Measurements from ENCODE around the gene TCEA3.

The TCEA3 gene

DNA sequence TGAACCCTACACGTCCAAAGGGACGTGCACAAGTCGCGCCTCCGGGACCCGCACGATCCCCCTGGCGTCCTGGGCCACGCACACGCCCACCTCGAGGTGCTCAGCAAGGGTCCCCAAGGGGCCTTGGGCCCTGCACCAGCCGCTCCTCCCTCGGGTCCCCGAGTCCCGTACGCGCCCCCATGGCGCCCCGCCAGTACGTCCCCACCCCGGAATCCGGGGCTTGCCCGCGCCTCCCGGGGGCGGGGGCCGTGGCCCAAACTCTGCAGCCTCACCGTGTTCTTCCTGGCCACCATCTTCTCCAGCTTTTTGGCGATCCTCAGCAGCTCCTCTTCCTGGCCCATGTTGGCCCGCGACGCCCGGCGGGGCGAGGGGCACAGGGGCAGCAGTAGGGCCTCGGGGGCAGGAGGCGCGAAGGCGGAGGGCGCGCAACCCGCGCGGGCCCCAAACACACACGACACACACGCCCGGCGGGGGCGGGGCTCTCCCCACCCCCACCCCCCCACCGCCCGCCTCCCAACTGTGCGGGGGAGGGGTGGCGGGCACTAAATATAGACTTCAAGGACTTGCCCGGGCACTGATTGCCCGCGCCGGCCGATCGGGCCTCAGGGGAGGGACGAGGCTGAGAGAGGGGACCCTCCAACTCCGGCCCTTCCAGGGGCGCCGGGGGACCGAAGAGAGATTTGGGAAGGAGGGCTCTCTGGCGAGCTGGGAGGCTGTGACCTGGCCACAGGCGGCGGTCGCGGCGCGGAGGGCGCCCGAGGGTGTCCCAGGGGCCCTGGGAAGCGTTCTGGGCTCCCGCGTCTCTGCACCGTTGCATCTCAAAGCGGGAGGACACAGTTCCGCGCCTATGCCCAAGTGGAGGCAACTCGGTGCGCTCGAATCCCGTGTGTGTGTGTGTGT, at the start of gene TCEA3:
TSS of gene TCEA3 (minus strand) at position 456 of the 900 bp plus-strand sequence. CDS start at position 341, 115 bp downstream.
- no peak for DNase-seq

DNA sequence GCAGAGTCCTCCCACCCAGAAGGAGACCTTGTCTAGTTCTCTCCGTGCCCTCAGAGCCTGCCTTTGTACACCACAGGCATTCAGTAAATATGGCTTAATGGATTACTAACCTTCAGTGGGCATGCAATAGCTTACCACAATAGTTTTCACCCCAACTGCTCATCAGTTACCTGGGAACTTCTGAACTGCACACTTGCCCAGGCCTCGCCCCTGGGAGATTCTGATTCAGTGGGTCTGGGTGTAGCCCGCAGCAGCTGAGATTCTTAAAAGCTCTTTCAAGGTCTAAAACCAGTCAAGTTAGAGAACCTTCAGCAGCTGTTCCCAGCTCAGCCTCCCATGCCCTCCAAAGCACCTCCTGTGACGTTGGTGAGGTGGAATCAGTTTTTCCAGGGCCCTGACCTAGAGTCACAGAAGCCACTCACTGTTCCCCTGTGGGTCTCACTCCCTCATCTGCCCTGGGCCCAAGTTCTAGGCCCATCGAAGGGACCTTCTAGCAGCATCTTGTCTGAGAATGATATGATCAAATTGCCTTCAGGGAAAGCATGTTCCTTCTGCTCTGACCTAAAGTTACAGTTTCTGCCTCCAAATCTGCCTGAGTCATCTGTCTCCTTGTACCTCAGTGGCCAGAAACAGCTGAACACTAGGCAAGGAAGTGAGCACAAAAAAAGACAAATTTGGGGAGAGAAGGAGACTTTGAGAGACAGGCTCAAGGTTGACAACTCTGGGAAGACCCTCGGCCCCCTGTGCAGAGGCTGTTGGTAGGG, 48.7 kb upstream of the TCEA3 start:
- DNase-seq = no peak

DNA sequence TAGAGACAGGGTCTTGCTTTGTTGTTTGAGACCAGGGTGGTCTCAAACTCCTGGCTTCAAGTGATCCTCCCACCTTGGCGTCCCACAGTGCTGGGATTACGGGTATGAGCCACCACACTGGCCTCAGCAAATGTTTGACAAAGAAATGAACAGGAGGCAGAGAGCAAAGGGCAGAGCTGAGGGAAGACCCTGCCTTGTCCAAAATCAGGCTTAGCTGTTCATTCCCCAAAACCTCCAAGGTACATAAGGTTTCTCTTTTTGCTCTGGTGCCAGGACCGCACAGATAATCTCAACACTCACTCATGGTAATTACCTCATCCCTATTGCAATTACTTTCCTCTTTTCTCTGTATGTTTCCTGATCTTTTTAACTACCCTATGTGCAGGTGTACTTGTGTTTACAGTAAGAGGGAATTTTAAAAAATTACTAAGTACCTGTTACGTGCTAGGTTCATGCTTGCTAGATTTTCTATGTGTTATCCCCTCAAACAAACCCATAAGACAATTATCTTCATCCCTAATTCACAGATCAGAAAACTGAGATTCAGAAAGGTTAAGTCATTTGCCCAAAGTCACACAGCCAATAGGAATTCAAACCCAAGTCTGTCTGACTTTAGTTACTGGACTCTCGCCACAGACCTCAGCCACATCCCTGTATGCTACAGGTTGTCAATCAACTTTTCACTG, 47.9 kb upstream of the TCEA3 start:
- DNase-seq = no peak

DNA sequence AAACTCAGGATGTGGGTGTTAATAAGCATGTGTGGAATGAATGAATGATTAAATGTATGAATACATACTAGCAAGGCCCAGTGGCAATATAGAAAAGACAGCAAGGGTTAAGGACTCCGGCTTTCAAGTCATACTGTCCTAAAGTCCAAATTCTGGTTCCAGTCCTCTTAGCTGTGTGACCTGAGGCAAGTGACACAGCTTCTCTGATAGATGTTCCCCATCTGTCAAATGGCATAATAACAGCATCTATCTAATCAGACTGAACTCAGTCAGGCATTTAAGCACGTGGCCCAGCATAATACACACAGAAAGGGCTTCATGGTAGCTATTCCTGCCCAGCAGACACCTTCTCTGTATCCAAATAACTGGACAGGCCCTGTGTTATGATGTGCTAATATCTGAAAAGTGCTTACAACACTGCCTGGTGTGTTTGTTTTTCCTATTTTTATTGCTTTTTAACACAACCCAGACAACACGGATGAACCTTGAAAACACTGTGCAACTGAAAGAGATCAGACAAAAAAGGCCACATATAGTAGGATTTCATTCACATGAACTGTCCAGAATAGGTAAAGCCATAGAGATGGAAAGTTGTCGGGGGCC, 47.0 kb upstream of the TCEA3 start:
- DNase-seq = no peak

DNA sequence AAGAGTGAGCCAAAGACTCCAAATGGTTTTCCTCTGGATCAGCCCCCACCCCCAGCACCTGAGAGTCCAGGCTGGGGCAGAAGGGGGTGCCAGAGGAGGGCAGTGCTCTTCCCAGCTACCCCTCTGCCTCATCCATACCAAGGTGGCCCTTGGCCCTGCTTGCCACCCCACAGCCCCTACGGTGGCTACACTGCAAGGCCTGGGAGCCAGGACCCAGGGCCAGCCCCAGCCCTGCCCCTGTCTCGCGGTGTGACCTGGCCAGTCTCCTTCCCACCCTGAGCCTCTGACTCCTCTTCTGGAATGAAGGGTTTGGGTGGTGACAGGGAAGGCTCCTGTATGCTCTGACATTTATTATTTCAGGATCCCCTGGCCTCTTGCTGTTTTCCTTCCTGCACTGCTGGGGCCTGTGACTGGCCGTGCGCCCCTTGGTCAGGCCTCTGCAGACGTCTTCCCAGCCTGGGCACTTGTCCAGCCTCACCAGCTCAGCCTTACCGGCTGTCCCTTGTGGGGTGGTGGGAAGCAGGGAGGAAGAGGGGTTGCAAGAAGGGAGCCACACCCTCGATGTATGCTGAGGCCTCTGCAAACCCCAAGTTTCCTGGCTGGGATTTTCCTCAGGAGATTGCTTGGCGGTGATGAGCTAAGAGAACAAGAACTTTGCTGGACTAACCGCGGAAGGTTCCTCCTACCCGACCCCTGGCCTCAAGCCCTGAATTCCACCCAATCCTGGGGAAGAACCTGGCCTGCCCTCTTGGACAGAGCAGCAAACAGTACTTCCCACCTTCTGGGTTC, 45.9 kb upstream of the TCEA3 start:
- peak; percentile 39 for DNase-seq

DNA sequence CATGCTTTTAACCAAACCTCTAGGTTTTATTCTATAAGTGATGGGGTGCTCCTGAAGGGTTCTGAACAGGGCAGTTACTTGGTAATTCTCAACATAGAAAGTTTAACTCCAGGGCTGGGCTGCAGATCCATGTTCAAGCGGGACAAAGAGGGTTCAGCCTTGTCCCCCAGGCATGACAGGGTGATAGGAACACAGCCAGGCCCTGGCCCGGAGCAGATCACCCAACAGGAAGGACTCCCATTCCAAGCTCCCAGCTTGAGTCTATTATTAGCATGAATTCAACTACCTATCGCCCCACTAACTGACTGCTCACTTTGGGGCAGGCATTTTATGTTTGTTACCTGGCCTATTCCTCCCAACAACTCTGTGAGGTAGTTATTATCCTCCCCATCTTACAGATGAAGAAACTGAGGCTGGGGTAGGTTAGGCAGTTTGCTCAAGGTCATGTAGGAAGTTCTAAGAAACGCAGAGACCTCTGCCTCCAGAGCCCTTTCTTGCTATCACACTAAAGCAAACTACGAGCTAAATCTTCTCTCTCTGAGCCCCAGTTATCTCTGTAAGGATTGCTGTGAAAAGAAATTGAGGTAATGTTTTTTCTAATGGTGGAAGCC, 44.9 kb upstream of the TCEA3 start:
- no peak for DNase-seq

DNA sequence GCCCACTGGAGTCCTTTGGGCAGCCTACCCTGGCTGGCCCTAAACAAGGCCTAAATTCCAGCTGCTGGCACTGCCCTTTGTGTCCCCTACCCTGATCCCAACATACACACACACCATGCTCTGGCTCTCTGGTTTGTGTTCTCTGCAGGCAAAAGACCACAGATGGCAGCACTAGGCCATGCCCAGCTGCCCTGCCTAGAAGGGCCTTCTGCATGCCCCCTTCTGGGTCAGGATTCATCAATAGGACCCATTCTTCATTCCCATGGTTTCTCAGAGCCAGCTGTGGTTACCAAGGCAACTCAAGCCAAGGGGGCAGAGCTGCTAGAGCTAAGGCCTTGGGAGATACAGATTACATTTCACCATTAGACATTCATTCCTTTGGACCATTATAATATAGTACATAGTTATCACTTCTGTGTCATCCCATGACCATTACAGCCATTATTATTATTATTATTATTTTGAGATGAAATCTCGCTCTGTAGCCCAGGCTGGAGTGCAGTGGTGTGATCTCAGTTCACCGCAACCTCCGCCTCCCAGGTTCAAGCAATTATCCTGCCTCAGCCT, 42.0 kb upstream of the TCEA3 start:
- no peak for DNase-seq

DNA sequence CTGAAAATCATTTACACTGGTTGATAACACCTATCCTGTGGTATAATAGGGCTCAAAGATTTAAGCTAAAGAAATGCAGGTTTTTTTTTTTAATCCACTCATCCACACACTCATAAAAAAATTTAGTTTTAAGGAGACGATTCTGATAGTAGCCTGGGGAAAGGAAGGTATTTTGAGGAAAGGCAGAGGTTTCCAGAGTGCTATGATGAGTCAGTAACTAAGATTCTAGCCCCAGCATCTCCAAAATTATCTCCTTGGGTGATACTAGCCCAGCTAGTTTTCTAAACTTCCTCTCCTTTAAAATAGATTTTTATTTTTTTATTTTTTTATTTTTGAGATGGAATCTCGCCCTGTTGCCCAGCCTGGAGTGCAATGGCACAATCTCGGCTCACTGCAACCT, 38.7 kb upstream of the TCEA3 start:
- DNase-seq = no peak

DNA sequence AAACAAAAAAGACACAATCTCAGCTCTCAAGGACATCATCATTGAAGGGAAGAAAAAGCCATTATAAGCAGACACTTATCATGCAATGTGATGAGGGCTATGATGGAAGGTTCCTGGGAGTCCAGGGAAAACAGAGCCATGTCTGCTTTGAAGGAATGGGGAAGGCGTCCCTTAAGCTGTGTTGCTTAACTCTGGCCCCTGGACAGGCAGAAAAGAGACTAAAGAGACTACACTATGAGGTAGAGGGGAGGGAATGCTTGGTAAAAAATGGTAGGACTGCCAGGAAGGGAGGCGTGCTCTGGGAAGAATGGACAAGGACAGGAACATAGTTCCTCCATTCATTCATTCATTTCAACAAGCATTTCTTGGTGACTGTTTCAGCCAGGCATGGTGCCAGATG, 38.2 kb upstream of the TCEA3 start:
- DNase-seq = no peak

DNA sequence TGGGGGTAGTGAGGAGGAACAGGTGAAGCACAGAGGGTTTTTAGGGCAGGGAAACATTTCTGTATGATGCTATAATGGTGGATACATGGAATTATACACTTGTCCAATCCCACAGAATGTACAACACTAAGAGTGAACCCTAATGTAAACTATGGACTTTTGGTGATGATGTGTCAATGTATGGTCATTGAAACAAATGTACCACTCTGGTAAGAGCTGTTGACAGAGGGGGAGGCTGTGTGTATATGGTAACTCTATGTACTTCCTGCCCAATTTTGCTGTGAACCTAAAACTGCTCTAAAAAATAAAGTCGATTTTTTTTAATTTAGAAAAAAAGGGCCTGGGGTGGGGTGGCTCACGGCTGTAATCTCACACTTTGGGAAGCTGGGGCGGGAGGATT, 36.5 kb upstream of the TCEA3 start:
- DNase-seq = no peak

DNA sequence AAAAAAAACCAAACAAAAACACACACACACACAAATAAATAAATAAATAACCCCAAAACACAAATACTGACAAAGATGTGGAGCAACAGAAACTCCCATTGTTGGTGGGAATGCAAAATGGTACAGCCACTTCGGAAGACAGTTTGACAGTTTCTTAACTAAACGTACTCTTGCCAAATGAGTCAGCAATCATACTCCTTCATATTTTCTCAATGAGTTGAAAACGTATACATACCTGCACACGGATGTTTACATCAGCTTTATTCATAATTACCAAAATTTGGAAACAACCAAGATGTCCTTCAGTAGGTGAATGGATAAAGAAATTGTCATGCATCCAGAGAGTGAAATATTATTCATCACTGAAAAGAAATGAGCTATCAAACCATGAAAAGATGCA, 36.0 kb upstream of the TCEA3 start:
- no peak for DNase-seq

DNA sequence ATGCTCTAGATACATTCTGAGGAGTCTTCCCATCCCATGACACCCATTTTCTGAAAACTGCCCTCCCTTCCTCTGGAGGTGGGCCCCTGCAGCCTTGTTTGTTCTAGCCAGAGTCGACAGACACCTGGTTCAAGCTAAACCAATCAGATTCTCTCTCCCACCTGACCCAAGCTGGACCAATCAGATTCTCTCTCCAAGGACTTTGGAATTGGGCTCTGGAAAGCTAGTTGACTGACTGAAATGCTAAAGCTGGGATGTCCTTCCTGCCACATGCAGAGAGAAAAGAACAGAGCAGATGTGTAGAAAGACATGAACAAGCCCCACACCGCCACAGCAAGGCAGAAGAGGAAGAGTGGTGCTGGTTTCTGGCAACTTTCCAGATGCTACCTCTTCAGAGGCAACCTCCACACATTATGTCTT, 34.8 kb upstream of the TCEA3 start:
- no peak for DNase-seq

DNA sequence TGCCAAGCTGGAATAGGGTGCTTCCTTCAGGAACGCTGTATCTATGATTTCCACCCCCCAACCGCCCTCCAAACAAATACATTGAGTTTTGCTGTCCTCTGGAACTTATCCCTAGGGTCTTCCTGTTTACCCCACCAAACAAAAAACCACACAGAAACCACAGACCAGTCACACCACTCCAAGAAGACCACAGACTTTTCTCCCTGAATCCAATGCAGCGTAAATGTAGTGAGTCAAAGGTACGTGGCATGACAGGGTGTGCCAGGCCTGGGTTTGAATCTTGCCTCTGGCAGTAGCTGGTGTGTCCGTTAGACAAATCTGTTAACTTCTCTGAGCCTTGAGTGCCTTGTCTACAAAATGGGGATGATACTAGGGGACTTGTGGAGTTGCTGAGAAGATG, 31.7 kb upstream of the TCEA3 start:
- no peak for DNase-seq

DNA sequence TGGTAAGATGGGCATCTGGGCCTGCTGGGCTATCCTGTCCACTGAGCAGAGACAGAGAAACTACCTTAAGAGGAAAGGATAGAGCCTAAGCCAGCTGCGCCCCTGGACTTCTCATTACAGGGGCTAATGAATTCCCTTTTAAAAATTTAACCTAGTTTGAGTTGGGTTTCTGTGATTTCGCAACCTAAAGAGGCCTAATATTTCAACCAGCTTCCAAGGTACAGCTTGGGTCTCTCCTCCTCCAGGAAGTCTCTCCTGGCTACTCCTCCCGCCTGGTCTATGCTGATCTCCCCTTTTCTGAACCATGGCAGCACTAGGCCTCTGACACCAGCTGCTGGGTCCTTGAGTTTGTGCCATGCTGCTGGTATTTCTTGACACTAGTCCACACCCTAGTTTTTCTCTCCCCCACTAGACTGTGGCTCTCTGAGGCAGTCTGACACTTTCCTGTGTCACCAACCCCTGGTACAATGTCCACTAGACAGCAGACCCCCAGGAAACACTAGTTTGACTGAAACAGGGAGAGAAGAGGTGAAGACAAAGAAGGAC, 29.0 kb upstream of the TCEA3 start:
- no peak for DNase-seq

DNA sequence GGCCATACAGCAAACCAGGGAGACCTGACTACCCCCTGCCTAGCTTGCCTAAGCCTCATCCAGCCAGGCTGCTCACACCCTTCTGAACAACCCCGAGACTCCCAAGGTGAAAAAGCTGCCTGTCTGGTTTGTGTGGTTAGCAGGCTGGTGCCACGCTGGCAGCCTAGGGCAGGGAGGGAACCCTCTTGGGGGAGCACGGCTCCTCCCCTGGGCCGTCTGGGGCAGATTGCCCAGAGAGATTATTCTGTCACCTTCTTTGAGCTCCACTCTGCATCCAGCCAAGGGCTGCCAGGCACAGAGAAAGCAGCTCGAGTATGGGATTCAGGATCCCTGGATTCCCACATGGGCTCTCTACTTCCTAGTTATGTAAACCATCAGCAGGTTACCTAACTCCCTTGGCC, 27.5 kb upstream of the TCEA3 start:
- DNase-seq = no peak

DNA sequence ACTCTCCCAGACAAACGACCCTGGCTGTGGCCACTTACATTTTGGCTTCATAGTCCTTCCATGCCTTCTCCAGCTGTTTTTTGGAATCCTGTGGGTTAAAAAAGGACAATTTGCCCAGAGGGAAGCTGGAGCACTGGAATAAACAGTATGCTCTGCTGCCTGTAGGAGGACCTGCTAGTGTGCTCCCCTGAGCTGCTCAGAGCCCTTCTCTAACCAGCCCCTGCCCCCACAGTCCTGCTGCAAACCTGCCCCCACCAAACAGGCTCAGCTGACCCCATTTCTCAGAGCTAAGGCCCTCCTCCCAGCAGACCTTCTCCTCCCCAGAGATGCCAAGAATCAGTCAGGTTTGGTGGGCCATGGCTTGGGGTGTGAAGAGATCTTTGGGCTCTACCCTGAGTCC, 26.9 kb upstream of the TCEA3 start:
- no peak for DNase-seq

DNA sequence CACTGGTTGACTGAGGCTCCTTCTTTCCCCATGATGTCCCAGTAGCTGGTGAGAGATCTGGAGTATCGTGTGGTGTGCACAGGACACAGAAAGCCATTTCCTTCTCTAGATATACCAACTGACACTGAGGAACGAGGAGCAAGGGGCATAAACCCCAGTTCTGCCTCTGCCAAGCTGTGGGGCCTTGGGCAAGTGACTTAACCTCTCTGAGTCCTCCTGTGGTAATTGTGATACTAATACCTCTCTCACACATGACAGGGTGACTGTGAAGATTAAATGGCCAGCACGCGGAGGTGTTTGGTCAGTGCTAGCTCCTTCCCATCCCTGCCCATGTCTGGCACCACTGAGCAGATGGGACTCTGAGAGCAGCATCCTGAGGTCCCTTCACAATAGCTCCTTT, 26.3 kb upstream of the TCEA3 start:
- no peak for DNase-seq

DNA sequence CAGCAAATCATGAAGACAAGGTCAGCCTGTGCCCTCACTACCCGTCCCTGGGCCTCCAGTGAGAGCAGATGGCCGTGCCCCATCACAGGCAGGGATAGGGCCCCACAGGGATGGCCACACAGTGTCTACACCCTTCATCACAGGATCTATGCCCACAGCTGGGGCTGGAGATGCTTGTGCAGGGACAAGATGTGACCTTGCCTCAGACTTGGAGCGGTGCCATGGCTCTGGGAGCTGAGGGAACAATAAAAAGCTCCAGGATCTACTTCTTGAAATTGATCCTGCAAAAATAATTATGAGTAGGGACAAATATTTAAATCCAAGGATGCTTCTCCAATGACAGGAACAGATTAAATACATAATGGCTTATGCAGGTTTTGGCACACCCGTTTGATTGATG, 25.4 kb upstream of the TCEA3 start:
- DNase-seq = no peak

DNA sequence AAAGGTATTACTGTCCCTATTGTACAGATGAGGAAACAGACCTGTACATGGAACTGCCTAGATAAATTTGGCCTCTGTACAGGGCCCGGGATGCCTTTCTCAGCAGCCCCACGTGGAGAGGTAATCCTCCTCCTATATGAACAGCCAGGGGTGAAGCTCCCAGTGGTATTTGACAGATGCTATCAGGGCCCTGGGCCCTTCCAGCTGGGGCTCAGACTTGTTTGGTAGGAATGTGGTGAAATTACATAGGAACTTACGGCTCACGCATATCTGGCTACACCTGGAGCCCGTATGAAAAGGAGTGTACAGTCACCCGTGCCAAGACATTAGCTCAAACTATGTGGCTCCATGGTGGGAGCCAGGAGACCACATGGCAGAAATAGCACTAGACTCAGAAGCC, 24.8 kb upstream of the TCEA3 start:
- no peak for DNase-seq

DNA sequence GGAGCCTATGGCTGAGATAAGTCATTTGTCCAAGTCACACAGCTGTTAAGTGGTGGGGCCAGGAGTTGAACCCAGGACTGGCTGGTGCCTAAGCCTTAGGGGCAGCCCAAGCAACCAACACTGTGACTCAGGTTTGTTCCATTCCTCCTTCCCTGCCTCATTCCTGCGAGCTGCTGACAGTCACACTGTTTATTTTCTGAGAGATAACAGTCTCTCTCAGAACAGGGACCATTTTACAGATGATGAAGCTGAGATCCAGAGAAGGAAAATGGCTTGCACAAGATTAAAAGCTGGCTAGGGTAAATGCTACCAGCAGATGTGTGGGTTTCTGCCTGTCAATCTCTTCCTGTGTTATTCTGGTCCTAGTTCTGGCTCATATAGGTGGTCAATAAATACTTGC, 24.3 kb upstream of the TCEA3 start:
- DNase-seq = no peak

DNA sequence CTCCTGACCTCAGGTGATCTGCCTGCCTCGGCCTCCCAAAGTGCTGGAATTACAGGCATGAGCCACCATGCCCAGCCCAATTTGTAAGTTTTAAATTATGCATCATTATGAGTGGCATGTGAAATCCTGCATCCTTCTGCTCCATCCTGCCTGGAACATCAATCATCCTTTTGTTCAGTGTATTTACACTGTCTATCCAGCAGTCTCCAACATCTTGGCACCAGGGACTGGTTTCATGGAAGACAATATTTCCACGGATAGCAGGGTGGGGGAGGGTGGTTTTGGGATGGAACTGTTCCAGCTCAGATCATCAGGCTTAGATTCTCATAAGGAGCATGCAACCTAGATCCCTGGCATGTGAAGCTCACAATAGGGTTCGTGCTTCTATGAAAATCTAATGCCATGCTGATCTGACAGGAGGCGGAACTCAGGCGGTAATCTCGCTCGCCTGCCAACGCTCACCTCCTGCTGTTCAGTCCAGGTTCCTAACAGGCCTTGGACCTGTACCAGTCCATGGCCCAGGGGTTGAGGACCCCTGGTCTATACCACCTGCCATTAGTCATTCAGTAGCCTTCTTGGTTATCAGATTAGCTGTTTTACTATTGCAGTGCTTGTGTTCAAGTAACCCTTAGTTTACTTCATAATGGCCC, 22.2 kb upstream of the TCEA3 start:
- DNase-seq = no peak

Measured in GOT3 (cell line).